NT2/D1 (cell line): ENCODE results near the gene ORAI2.
"Not testable (repeated sequence)": the region's sequence is repeated elsewhere in the genome, so short reads cannot be mapped to it uniquely, and the experiment has no call there.

Experiments used
- YY1 ChIP-seq: IDR thresholded peaks from 2 replicates; pipeline ENCODE4 v1.6.1; 2011; ENCODE audit not compliant: insufficient read length, insufficient read depth
- ZNF274 ChIP-seq: IDR thresholded peaks from 2 replicates; pipeline ENCODE4 v1.6.1; 2011; ENCODE audit warnings: mild to moderate bottlenecking, low read depth, low read length

GRCh38 chr7:102474736-102475435, 41.5 kb downstream of the ORAI2 start:
- not testable (repeated sequence) for TF ChIP-seq YY1, ZNF274
